NCI-H526 (cell line): Measurements from ENCODE around the gene BTBD19.

Source experiments
- DNase-seq, 2 experiments: peaks; one replicate each; lab custom pipeline; 2025; lab: John Stamatoyannopoulos, UW

The BTBD19 gene

DNA sequence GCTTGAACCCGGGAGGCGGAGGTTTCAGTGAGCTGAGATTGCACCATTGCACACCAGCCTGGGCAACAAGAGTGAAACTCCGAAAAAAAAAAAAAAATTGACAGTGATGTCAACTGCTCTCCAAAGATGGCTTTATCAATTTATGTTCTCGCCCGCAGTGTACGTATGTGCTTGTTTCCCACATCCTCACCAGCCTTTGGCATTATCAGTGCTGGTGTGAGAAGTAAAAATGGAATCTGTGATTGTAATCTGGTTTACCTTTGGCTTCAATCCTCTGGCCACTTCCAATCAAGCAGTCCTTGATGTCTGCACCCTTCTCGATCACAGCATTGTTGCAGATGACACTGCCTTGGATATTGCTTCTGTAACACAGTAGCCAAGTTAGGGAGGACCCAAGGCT lies 49.1 kb downstream of the BTBD19 start:
- no peak for DNase-seq

DNA sequence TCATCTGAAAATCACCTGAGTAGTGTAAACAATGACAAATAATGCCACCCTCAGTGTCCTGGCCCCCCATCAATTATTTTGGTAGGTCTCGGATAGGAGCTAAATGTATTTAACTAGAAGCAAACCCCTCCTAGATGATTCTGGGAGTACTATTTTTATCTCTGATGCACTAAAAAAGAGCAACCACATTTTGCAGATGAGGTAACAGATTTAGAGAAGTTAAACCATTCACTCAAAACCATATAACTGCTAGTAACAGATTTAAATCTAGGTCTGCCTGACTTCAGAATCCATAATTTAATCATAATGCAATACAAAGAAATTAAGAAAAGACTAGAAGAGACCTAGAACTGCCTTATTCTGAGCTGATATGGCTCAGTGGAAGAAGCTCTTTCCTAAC lies 52.0 kb downstream of the BTBD19 start:
- no peak for DNase-seq

DNA sequence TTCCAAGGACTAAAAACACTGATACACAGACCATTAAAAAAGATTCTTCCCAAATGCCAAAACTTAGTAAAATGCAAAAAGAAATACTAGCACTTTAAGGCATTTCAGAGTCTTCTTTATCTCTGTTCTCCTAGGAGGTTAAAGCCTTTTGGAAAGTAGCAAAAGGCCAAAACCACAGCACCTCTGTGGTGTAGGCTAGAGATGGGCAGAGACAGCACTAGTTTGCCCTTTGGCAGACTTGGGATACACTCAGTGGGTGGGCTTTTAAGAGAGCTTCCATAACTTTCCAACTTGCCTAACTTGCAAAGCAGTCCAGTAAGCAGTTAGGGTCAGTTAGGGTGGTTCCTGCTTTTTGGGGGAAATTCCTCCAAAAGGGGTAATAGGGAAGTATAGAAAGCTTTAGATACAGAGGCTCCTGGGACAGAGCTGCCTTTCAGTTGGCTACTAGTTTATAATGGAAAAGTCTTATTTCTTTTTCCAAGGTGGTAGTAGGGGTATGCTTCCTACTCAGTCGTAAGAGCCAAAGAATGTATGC lies 52.6 kb downstream of the BTBD19 start:
- DNase-seq: no peak

DNA sequence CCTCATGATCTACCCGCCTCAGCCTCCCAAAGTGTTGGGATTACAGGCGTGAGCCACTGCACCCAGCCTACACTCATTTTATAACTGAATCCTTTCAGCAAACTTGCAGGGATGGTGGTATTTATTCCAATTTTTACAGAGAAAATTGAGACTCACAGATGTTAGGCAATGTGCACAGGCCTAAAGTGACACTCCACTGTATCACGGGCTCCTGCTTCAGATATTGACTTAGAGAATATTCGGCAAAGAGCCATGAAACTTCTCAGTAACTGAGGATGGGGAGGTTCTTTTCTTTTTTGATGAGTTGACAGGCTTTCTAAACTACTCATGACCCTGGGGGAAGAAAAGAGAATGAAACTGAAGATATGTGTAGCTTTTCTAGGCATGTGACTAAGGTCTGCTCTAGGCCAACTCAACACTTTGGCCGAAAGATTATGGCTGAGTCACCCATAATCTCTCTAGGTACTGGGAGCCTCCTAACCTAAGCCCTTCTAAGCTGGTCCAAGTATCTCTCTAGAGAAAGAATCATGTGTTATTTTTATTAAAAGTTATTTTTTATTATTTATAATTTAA lies 54.6 kb downstream of the BTBD19 start:
- no peak for DNase-seq
